Measurements from ENCODE around the gene ARMC5. TPM values are rescaled to one million over a fixed set of nuclear protein-coding genes. Genes with fewer than 3 reads are reported as not detected.

ARMC5 gene
- total and polyA plus RNA-seq, 9 of the 15 experiments (the other 6 are each of a cell fraction or from before 2014, with no cell fraction given) = 0.11 to 13.5 (median 2.1) TPM

- TF ChIP-seq, protein P1, sequence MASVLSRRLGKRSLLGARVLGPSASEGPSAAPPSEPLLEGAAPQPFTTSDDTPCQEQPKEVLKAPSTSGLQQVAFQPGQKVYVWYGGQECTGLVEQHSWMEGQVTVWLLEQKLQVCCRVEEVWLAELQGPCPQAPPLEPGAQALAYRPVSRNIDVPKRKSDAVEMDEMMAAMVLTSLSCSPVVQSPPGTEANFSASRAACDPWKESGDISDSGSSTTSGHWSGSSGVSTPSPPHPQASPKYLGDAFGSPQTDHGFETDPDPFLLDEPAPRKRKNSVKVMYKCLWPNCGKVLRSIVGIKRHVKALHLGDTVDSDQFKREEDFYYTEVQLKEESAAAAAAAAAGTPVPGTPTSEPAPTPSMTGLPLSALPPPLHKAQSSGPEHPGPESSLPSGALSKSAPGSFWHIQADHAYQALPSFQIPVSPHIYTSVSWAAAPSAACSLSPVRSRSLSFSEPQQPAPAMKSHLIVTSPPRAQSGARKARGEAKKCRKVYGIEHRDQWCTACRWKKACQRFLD (CRISPR knock-in tag; IDR thresholded peaks at IDR 0.05) = no peak
- TF ChIP-seq RREB1 (CRISPR knock-in tag; IDR thresholded peaks at IDR 0.05) (no peak), CHD7 (IDR thresholded peaks at IDR 0.05; ENCODE audit: low read depth, low read length) (no peak), SRSF1 (IDR thresholded peaks at IDR 0.05; ENCODE audit: low read depth, low read length) (no peak), NFIX (CRISPR knock-in tag; IDR thresholded peaks at IDR 0.05; ENCODE audit: low read depth) (no peak), XRCC4 (IDR thresholded peaks at IDR 0.05; ENCODE audit: extremely low read depth, insufficient read depth, insufficient read length) (no peak), NELFE (IDR thresholded peaks at IDR 0.05; ENCODE audit: insufficient read depth, insufficient read length) (no peak), MCM3 (IDR thresholded peaks at IDR 0.05) (no peak), ZNF146 (CRISPR knock-in tag; IDR thresholded peaks at IDR 0.05; ENCODE audit: unreplicated experiment) (no peak)
Observed at GRCh38 chr16:31513884-31514283, 54.6 kb downstream of the ARMC5 start (continued).
